A549 treated with RU486 at 1 μM for 4 hours (cell line): ENCODE data around the gene GUCY1A2. TPM values are rescaled to one million over a fixed set of nuclear protein-coding genes. Genes with fewer than 3 reads are reported as not detected.

Experiments used
- total RNA-seq: library from RNA; stranded (reverse); fragments of 200-300 nt; extraction: Qiagen RNA extraction; gene quantifications from 5 replicates; pipeline ENCODE4 v1.2.3, GENCODE V29; 2022; ENCODE audit warnings: low read depth

Gene GUCY1A2, protein sequence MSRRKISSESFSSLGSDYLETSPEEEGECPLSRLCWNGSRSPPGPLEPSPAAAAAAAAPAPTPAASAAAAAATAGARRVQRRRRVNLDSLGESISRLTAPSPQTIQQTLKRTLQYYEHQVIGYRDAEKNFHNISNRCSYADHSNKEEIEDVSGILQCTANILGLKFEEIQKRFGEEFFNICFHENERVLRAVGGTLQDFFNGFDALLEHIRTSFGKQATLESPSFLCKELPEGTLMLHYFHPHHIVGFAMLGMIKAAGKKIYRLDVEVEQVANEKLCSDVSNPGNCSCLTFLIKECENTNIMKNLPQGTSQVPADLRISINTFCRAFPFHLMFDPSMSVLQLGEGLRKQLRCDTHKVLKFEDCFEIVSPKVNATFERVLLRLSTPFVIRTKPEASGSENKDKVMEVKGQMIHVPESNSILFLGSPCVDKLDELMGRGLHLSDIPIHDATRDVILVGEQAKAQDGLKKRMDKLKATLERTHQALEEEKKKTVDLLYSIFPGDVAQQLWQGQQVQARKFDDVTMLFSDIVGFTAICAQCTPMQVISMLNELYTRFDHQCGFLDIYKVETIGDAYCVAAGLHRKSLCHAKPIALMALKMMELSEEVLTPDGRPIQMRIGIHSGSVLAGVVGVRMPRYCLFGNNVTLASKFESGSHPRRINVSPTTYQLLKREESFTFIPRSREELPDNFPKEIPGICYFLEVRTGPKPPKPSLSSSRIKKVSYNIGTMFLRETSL
- 0.02 to 0.13 TPM (median 0.06 TPM) in 4 of 5 replicates, not detected in the other for total RNA-seq

DNA sequence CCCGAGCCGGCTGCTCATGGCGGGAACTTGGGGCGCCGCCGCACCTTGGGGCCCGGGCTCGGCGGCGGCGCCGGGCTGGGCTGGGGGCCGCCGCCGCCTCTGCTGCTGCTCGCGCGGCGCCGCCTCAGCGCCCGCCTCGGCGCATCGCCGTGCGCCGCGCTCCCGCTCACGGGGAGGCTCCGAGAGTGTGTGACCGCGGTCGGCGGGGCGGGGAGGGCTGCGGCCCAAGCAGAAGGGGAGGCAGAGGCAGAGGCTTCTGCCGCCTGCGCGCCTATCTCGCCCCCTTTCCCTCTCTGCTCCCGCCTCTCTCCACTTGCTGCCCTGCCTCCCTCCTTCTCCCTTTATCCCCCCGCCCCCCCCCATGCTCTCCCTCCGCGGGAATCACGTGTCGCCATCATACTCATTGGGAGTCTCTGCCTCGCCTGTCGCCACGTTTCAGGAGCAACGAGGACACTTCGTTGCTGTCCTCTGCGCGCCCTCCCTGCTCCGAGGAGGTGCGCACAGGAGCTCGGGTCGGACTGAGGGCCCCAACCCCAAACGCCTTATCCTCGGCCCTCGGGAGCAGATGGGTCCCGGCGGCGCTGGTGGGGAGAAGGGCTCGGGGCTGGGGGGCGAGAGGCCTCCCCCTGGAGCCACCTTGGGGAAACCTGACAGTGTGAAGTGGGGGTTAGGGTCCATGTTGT lies at the start of gene GUCY1A2:
Gene GUCY1A2, minus strand, starts transcription at position 258 of the 683 bp plus-strand sequence. CDS start 421 bp downstream, outside the sequence.

